Fibroblast of lung (primary cell): ENCODE results near the gene ZCCHC7.

ENCODE experiments used
- EZH2 ChIP-seq: IDR thresholded peaks from 2 replicates; pipeline ENCODE4 v1.5.1; 2012; ENCODE audit warnings: low read length, control low read depth, mild to moderate bottlenecking; ENCODE audit errors: missing control alignments
- TF ChIP-seq, protein P1 (sequence below), 2 donors: IDR thresholded peaks in 1 of 2; conservative IDR thresholded peaks in 1 of 2; 1 replicate in 1 of 2; 2 replicates in 1 of 2; pipeline ENCODE4 v1.5.1; 2011 to 2012; ENCODE audit warnings: low read length in 2 of 2, control low read depth in 1 of 2, inconsistent platforms in 1 of 2, low read depth in 1 of 2, mild to moderate bottlenecking in 1 of 2

DNA sequence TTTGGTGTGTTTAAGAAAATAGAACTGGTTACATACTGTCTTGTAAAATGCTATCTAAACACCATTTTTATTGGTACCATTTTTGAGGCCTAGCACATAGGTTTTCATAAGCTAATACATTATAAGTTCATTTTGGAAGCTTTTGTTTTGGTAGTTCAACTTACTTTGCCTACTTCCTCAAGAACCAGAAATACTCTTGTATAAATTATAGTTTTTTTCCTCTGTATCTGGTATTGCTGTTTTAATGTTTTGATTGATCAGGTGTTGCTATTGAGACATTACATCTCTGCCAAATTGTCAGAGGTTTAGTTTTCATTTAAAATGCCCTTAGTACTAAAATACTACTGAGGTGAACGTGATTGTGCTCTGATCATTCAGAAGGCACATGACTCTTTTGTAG is 211.5 kb downstream of the ZCCHC7 start:
- no peak for TF ChIP-seq EZH2
- TF ChIP-seq, protein P1, sequence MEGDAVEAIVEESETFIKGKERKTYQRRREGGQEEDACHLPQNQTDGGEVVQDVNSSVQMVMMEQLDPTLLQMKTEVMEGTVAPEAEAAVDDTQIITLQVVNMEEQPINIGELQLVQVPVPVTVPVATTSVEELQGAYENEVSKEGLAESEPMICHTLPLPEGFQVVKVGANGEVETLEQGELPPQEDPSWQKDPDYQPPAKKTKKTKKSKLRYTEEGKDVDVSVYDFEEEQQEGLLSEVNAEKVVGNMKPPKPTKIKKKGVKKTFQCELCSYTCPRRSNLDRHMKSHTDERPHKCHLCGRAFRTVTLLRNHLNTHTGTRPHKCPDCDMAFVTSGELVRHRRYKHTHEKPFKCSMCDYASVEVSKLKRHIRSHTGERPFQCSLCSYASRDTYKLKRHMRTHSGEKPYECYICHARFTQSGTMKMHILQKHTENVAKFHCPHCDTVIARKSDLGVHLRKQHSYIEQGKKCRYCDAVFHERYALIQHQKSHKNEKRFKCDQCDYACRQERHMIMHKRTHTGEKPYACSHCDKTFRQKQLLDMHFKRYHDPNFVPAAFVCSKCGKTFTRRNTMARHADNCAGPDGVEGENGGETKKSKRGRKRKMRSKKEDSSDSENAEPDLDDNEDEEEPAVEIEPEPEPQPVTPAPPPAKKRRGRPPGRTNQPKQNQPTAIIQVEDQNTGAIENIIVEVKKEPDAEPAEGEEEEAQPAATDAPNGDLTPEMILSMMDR (conservative IDR thresholded peaks at IDR 0.05 in 1 of 2, IDR thresholded peaks at IDR 0.05 in 1 of 2; ENCODE audit: low read depth in 1 of 2, low read length in 2 of 2) = no peak
